GM19438 (cell line): ENCODE data around the gene TRAPPC10.

ENCODE experiments used
- ATAC-seq: cut with Tn5 transposase; IDR thresholded peaks from one replicate; pipeline ENCODE4 v1.9.1; 2021; ENCODE audit warnings: low read depth; ENCODE audit not compliant: unreplicated experiment

The TRAPPC10 gene

GRCh38 chr21:44029460-44030087 is 17.5 kb downstream of the TRAPPC10 start:
- ATAC-seq, result no peak

GRCh38 chr21:44035244-44035643 is 23.1 kb downstream of the TRAPPC10 start:
- ATAC-seq, result no peak

GRCh38 chr21:44038063-44038462 is 26.0 kb downstream of the TRAPPC10 start:
- no peak for ATAC-seq

GRCh38 chr21:44039828-44040227 is 27.7 kb downstream of the TRAPPC10 start:
- no peak for ATAC-seq

GRCh38 chr21:44043613-44044012 is 31.5 kb downstream of the TRAPPC10 start:
- no peak for ATAC-seq

GRCh38 chr21:44046734-44047133 is 34.6 kb downstream of the TRAPPC10 start:
- ATAC-seq, result no peak

- ATAC-seq, result no peak
Observed at GRCh38 chr21:44047996-44048560, 36.0 kb downstream of the TRAPPC10 start.

- no peak for ATAC-seq
Observed at GRCh38 chr21:44049182-44049581, 37.1 kb downstream of the TRAPPC10 start.

GRCh38 chr21:44049606-44050005 is 37.5 kb downstream of the TRAPPC10 start:
- no peak for ATAC-seq

GRCh38 chr21:44050276-44050675 is 38.2 kb downstream of the TRAPPC10 start:
- ATAC-seq, result no peak

GRCh38 chr21:44051462-44051941 is 39.4 kb downstream of the TRAPPC10 start:
- no peak for ATAC-seq

GRCh38 chr21:44052071-44052829 is 40.1 kb downstream of the TRAPPC10 start:
- ATAC-seq, result no peak

- no peak for ATAC-seq
Observed at GRCh38 chr21:44052830-44053226, 40.7 kb downstream of the TRAPPC10 start.

- no peak for ATAC-seq
Observed at GRCh38 chr21:44053567-44053966, 41.5 kb downstream of the TRAPPC10 start.

- no peak for ATAC-seq
Observed at GRCh38 chr21:44054710-44055109, 42.6 kb downstream of the TRAPPC10 start.

- no peak for ATAC-seq
Observed at GRCh38 chr21:44057055-44057454, 44.9 kb downstream of the TRAPPC10 start.

- no peak for ATAC-seq
Observed at GRCh38 chr21:44057960-44058651, 46.0 kb downstream of the TRAPPC10 start.

- no peak for ATAC-seq
Observed at GRCh38 chr21:44058652-44058964, 46.5 kb downstream of the TRAPPC10 start.

- no peak for ATAC-seq
Observed at GRCh38 chr21:44058981-44059380, 46.9 kb downstream of the TRAPPC10 start.

GRCh38 chr21:44059710-44060109 is 47.6 kb downstream of the TRAPPC10 start:
- no peak for ATAC-seq

GRCh38 chr21:44062380-44062779 is 50.3 kb downstream of the TRAPPC10 start:
- ATAC-seq, result no peak
